SU-DHL-6 (cell line): ENCODE results near the gene RAD23B.

Experiments used
- H2AFZ ChIP-seq: fragments of 200-600 bp; sonication (generic); 2 replicates; pipeline ENCODE4 v1.6.1; 2014; ENCODE audit warnings: low read depth, mild to moderate bottlenecking, moderate library complexity, mixed read lengths, antibody characterized with exemption, low read length; ENCODE audit not compliant: severe bottlenecking
- H3F3A ChIP-seq: fragments of 200-600 bp; shearing (Covaris generic); 2 replicates; pipeline ENCODE4 v1.6.0; 2016; ENCODE audit warnings: antibody characterized with exemption, mild to moderate bottlenecking; ENCODE audit not compliant: insufficient read depth
- H3K27ac ChIP-seq: fragments of 200-600 bp; sonication (generic); 2 replicates; pipeline ENCODE4 v1.5.1; 2016; ENCODE audit warnings: low read depth, mild to moderate bottlenecking, low read length, moderate library complexity, mixed read lengths
- H3K27me3 ChIP-seq: fragments of 200-600 bp; sonication (generic), shearing (Covaris generic); 2 replicates; pipeline ENCODE4 v1.6.0; 2014; ENCODE audit warnings: mild to moderate bottlenecking, low read length
- H3K36me3 ChIP-seq: fragments of 200-600 bp; sonication (generic); 2 replicates; pipeline ENCODE4 v1.6.1; 2014; ENCODE audit warnings: mild to moderate bottlenecking, low read length, mixed read lengths
- H3K4me2 ChIP-seq: fragments of 300-600, 200-600 bp; shearing (Covaris generic), sonication (generic); 2 replicates; pipeline ENCODE4 v1.6.0; 2014; ENCODE audit warnings: low read length, low read depth, mild to moderate bottlenecking; ENCODE audit not compliant: poor library complexity, severe bottlenecking
- H3K4me3 ChIP-seq: fragments of 200-600 bp; sonication (generic); 2 replicates; pipeline ENCODE4 v1.5.1; 2014; ENCODE audit warnings: antibody characterized with exemption, low read length, mild to moderate bottlenecking, mixed read lengths; ENCODE audit not compliant: insufficient read depth, poor library complexity, severe bottlenecking
- H3K79me2 ChIP-seq: fragments of 200-600 bp; sonication (generic); 2 replicates; pipeline ENCODE4 v1.6.1; 2014; ENCODE audit warnings: mild to moderate bottlenecking, low read length, moderate library complexity; ENCODE audit not compliant: insufficient read depth
- H3K9ac ChIP-seq: fragments of 200-600 bp; sonication (generic); 2 replicates; pipeline ENCODE4 v1.7.0; 2014; ENCODE audit warnings: mild to moderate bottlenecking, low read length
- H3K9me2 ChIP-seq: fragments of 200-600 bp; sonication (generic); replicated peaks from 2 replicates; pipeline ENCODE4 v1.6.1; 2014; ENCODE audit warnings: low read length; ENCODE audit not compliant: insufficient read depth
- H3K9me3 ChIP-seq: fragments of 200-600 bp; sonication (generic); 2 replicates; pipeline ENCODE4 v1.6.1; 2014; ENCODE audit warnings: low read length, mixed read lengths; ENCODE audit not compliant: insufficient read depth
- H4K20me1 ChIP-seq: fragments of 200-600 bp; sonication (generic); 2 replicates; pipeline ENCODE4 v1.6.1; 2014; ENCODE audit warnings: low read depth, mild to moderate bottlenecking, antibody characterized with exemption, low read length, moderate library complexity, mixed read lengths
- EZH2phosphoT487 ChIP-seq: fragments of 200-600 bp; sonication (generic), shearing (Covaris generic); conservative IDR thresholded peaks from 2 replicates; pipeline ENCODE4 v1.6.1; 2018; ENCODE audit warnings: mild to moderate bottlenecking, antibody characterized with exemption, low read length, moderate library complexity, mixed read lengths
- TF ChIP-seq, protein P1 (sequence below): fragments of 200-600 bp; sonication (generic); IDR thresholded peaks from one replicate; pipeline ENCODE4 v1.5.1; 2017; ENCODE audit warnings: antibody characterized with exemption, mild to moderate bottlenecking, low read length, moderate library complexity; ENCODE audit not compliant: insufficient read depth, poor library complexity, severe bottlenecking

Gene RAD23B

DNA sequence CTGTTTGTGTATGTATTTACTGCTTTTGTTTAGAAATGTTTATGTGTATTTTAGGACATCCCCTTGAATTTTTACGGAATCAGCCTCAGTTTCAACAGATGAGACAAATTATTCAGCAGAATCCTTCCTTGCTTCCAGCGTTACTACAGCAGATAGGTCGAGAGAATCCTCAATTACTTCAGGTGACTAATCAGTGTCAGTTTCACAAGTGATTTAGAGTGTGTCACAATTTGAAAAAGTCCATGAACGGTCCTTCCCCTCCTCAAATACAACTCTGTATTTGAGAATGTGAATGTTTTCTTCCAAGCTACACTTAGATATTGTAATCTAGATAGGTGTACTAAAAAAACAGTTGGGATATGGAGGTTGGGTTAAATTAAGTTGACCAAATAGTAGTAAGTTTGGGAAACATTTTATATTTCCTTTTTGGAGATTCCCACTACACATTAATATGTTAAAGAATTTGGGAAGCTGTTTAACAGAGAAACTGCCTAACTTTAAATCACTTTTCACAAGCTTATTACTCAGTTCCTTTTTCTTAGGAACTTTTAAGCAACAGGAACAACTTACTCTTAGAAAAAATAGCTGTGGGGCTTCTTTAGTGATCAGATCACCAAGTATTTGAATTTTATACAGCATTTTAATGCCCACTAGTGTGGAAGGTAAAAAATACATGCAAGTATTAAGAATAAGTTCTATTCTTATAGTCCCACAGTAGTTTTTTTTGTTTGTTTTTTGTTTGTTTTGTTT is 40.9 kb downstream of the RAD23B start:
- H3K27me3 ChIP-seq: no peaks in the 10 kb centered on the region
- H3K79me2 ChIP-seq: peaks cover 76% of the 10 kb centered on the region
- H3K9ac ChIP-seq: no peak overlapping the region
- H3K4me2 ChIP-seq: no peak overlapping the region
- H4K20me1 ChIP-seq: peaks cover 41% of the 10 kb centered on the region
- no peak overlapping the region for H3K27ac ChIP-seq
- no peaks in the 10 kb centered on the region for H3K9me2 ChIP-seq
- H3K36me3 ChIP-seq: peaks cover 77% of the 10 kb centered on the region
- no peak for TF ChIP-seq EZH2phosphoT487
- TF ChIP-seq, protein P1, sequence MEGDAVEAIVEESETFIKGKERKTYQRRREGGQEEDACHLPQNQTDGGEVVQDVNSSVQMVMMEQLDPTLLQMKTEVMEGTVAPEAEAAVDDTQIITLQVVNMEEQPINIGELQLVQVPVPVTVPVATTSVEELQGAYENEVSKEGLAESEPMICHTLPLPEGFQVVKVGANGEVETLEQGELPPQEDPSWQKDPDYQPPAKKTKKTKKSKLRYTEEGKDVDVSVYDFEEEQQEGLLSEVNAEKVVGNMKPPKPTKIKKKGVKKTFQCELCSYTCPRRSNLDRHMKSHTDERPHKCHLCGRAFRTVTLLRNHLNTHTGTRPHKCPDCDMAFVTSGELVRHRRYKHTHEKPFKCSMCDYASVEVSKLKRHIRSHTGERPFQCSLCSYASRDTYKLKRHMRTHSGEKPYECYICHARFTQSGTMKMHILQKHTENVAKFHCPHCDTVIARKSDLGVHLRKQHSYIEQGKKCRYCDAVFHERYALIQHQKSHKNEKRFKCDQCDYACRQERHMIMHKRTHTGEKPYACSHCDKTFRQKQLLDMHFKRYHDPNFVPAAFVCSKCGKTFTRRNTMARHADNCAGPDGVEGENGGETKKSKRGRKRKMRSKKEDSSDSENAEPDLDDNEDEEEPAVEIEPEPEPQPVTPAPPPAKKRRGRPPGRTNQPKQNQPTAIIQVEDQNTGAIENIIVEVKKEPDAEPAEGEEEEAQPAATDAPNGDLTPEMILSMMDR: no peak
- no peak overlapping the region for H2AFZ ChIP-seq
- H3K4me3 ChIP-seq: no peak overlapping the region
- H3F3A ChIP-seq: peaks cover 12% of the 10 kb centered on the region
- no peaks in the 10 kb centered on the region for H3K9me3 ChIP-seq

DNA sequence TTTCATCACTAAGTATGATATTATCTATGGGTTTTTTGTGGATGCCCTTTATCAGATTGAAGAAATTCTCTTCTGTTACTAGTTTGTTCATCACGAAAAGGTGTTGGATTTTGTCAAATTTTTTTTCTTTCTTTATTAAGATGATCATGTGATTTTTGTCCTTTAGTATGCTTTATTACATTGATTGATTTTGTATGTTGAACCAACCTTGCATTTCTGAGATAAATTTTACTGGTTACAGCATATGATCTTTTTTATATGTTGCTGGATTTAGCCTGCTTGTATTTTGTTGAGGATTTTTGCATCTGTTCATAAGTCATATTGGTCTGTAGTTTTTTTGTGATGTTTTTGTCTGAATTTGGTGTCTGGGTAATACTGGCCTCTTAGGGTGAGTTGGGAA is 42.8 kb downstream of the RAD23B start:
- peaks cover 81% of the 10 kb centered on the region for H3K36me3 ChIP-seq
- no peak overlapping the region for H3K4me2 ChIP-seq
- H3K27me3 ChIP-seq: no peaks in the 10 kb centered on the region
- H3K27ac ChIP-seq: no peak overlapping the region
- peaks cover 40% of the 10 kb centered on the region; the same call in 1 of the 2 replicates for H4K20me1 ChIP-seq
- TF ChIP-seq, protein P1: no peak
- no peak for TF ChIP-seq EZH2phosphoT487
- H3K4me3 ChIP-seq: no peak overlapping the region
- H3K9ac ChIP-seq: no peak overlapping the region
- H2AFZ ChIP-seq: no peak overlapping the region
- peaks cover 8% of the 10 kb centered on the region for H3F3A ChIP-seq
- no peaks in the 10 kb centered on the region for H3K9me3 ChIP-seq
- H3K9me2 ChIP-seq: no peaks in the 10 kb centered on the region
- H3K79me2 ChIP-seq: peaks cover 65% of the 10 kb centered on the region

DNA sequence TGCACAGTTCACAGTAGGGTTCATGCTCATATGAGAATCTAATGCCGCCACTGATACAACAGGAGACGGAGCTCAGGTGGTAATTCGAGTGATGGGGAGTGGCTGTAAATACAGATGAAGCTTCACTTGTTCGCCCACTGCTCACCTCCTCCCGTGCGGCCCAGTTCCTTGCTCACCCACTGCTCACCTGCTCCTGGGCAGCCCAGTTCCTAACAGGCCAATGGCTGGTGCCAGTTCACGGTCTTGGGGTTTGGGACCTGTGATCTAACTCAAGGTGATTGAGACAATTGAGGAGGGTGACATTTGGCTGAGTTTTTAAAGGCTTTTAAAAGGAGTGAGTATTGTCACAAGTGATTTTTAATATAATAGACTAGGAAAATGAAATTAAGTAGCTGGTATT is 45.4 kb downstream of the RAD23B start:
- no peak overlapping the region for H3K9ac ChIP-seq
- H3K27me3 ChIP-seq: no peaks in the 10 kb centered on the region
- H3K27ac ChIP-seq: no peak overlapping the region
- H3K79me2 ChIP-seq: peaks cover 44% of the 10 kb centered on the region
- H3K36me3 ChIP-seq: peaks cover 74% of the 10 kb centered on the region
- H2AFZ ChIP-seq: no peak overlapping the region
- TF ChIP-seq EZH2phosphoT487: no peak
- TF ChIP-seq, protein P1: no peak
- peaks cover 37% of the 10 kb centered on the region for H4K20me1 ChIP-seq
- H3K9me2 ChIP-seq: no peaks in the 10 kb centered on the region
- no peak overlapping the region for H3K4me3 ChIP-seq
- H3F3A ChIP-seq: peaks cover 8% of the 10 kb centered on the region
- no peak overlapping the region for H3K4me2 ChIP-seq
- H3K9me3 ChIP-seq: no peaks in the 10 kb centered on the region
